IMR-90 (cell line): ENCODE results near the gene SLC2A14.

ENCODE experiments used
- RFX5 ChIP-seq: IDR thresholded peaks from 2 replicates; pipeline ENCODE4 v1.8.0; 2012; ENCODE audit warnings: low read depth, mild to moderate bottlenecking, low read length, moderate library complexity
- TF ChIP-seq, protein P1 (sequence below): conservative IDR thresholded peaks from 2 replicates; pipeline ENCODE4 v1.5.1; 2012; ENCODE audit warnings: mild to moderate bottlenecking, low read depth, low read length, improper control_type of control experiment

- no peak for TF ChIP-seq RFX5
- TF ChIP-seq, protein P1, sequence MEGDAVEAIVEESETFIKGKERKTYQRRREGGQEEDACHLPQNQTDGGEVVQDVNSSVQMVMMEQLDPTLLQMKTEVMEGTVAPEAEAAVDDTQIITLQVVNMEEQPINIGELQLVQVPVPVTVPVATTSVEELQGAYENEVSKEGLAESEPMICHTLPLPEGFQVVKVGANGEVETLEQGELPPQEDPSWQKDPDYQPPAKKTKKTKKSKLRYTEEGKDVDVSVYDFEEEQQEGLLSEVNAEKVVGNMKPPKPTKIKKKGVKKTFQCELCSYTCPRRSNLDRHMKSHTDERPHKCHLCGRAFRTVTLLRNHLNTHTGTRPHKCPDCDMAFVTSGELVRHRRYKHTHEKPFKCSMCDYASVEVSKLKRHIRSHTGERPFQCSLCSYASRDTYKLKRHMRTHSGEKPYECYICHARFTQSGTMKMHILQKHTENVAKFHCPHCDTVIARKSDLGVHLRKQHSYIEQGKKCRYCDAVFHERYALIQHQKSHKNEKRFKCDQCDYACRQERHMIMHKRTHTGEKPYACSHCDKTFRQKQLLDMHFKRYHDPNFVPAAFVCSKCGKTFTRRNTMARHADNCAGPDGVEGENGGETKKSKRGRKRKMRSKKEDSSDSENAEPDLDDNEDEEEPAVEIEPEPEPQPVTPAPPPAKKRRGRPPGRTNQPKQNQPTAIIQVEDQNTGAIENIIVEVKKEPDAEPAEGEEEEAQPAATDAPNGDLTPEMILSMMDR, result no peak
Observed at GRCh38 chr12:7835766-7836165, 36.9 kb downstream of the SLC2A14 start.
